GM19328 (cell line): ENCODE results near the gene RAD17.
"Not testable (repeated sequence)": the region's sequence is repeated elsewhere in the genome, so short reads cannot be mapped to it uniquely, and the experiment has no call there.

ENCODE experiments used
- ATAC-seq: cut with Tn5 transposase; IDR thresholded peaks from one replicate; pipeline ENCODE4 v1.9.1; 2021; ENCODE audit warnings: mild to moderate bottlenecking, moderate library complexity; ENCODE audit not compliant: unreplicated experiment

The RAD17 gene

GRCh38 chr5:69454460-69455249 lies 85.0 kb downstream of the RAD17 start:
- ATAC-seq = no peak

GRCh38 chr5:69455428-69455988 lies 85.9 kb downstream of the RAD17 start:
- not testable (repeated sequence) for ATAC-seq

GRCh38 chr5:69462170-69462569 lies 92.6 kb downstream of the RAD17 start:
- ATAC-seq = no peak
